Measurements from ENCODE around the gene TMPO. TPM values are rescaled to one million over a fixed set of nuclear protein-coding genes. Genes with fewer than 3 reads are reported as not detected.
A peak's percentile ranks its signal among the peaks of the same experiment; 100 is the strongest.
"Not testable (repeated sequence)": the region's sequence is repeated elsewhere in the genome, so short reads cannot be mapped to it uniquely, and the experiment has no call there.

Gene TMPO
- polyA plus RNA-seq (ENCODE audit: insufficient read depth in 1 of 5, insufficient read length in 5 of 5, low replicate concordance in 1 of 5), result 100 to 1,000 TPM; 141 to 285 (median 198) TPM
- long read RNA-seq, donor 1, full-length matches to known transcripts, result 54 of 127 reads
- long read RNA-seq, donor 1, partial matches to known transcripts, result 73 of 127 reads
- long read RNA-seq, donor 1, other reads (novel, unspliced or antisense), result 0 of 127 reads
- long read RNA-seq, donor 2, full-length matches to known transcripts, result 26 of 43 reads
- long read RNA-seq, donor 2, partial matches to known transcripts, result 17 of 43 reads
- long read RNA-seq, donor 2, other reads (novel, unspliced or antisense), result 0 of 43 reads
- long read RNA-seq, donor 3, full-length matches to known transcripts, result 32 of 154 reads
- long read RNA-seq, donor 3, partial matches to known transcripts, result 83 of 154 reads
- long read RNA-seq, donor 3, other reads (novel, unspliced or antisense), result 39 of 154 reads
- long read RNA-seq, donor 4, full-length matches to known transcripts, result 23 of 38 reads
- long read RNA-seq, donor 4, partial matches to known transcripts, result 15 of 38 reads
- long read RNA-seq, donor 4, other reads (novel, unspliced or antisense), result 0 of 38 reads
- long read RNA-seq, donor 5, full-length matches to known transcripts, result 55 of 118 reads
- long read RNA-seq, donor 5, partial matches to known transcripts, result 63 of 118 reads
- long read RNA-seq, donor 5, other reads (novel, unspliced or antisense), result 0 of 118 reads
- long read RNA-seq, donor 6, full-length matches to known transcripts, result 47 of 173 reads
- long read RNA-seq, donor 6, partial matches to known transcripts, result 75 of 173 reads
- long read RNA-seq, donor 6, other reads (novel, unspliced or antisense), result 51 of 173 reads
- long read RNA-seq, donor 7, full-length matches to known transcripts, result 51 of 76 reads
- long read RNA-seq, donor 7, partial matches to known transcripts, result 25 of 76 reads
- long read RNA-seq, donor 7, other reads (novel, unspliced or antisense), result 0 of 76 reads
- long read RNA-seq, donor 8, full-length matches to known transcripts, result 20 of 29 reads
- long read RNA-seq, donor 8, partial matches to known transcripts, result 9 of 29 reads
- long read RNA-seq, donor 8, other reads (novel, unspliced or antisense), result 0 of 29 reads

- DNase-seq, result peak; percentile 95 to 97
Observed at GRCh38 chr12:98515287-98516110, at the start of gene TMPO. Gene TMPO (plus strand): TSS chr12:98515590. CDS start chr12:98515868, 278 bp downstream.

GRCh38 chr12:98465950-98466602, 49.3 kb upstream of the TMPO start:
- no peak for DNase-seq

- no peak for DNase-seq
Observed at GRCh38 chr12:98466640-98467400, 48.6 kb upstream of the TMPO start.

GRCh38 chr12:98469109-98469508, 46.3 kb upstream of the TMPO start:
- no peak for DNase-seq

- DNase-seq, result no peak
Observed at GRCh38 chr12:98470469-98471082, 44.8 kb upstream of the TMPO start.

GRCh38 chr12:98471085-98471484, 44.3 kb upstream of the TMPO start:
- no peak for DNase-seq

GRCh38 chr12:98475565-98475908, 39.9 kb upstream of the TMPO start:
- no peak for DNase-seq

- DNase-seq, result no peak
Observed at GRCh38 chr12:98478606-98479005, 36.8 kb upstream of the TMPO start.

- no peak for DNase-seq
Observed at GRCh38 chr12:98483621-98484503, 31.5 kb upstream of the TMPO start.

- DNase-seq, result no peak
Observed at GRCh38 chr12:98485792-98486340, 29.5 kb upstream of the TMPO start.

- not testable (repeated sequence) for DNase-seq
Observed at GRCh38 chr12:98488416-98488815, 27.0 kb upstream of the TMPO start.

GRCh38 chr12:98489176-98489575, 26.2 kb upstream of the TMPO start:
- no peak for DNase-seq

GRCh38 chr12:98490501-98491453, 24.6 kb upstream of the TMPO start:
- DNase-seq, result peak; percentile 80 to 88

GRCh38 chr12:98492580-98493140, 22.7 kb upstream of the TMPO start:
- no peak for DNase-seq

GRCh38 chr12:98501266-98501629, 14.1 kb upstream of the TMPO start:
- DNase-seq, result not testable (repeated sequence)

- peak in 1 of 2 donors; percentile 97 for DNase-seq
Observed at GRCh38 chr12:98503342-98503591, 12.1 kb upstream of the TMPO start.
